Prostate gland (tissue), 2 donors: ENCODE measurements around the gene KDM4B.
"Not testable (repeated sequence)": the region's sequence is repeated elsewhere in the genome, so short reads cannot be mapped to it uniquely, and the experiment has no call there.

Source experiments
- POLR2AphosphoS5 ChIP-seq: sonication (generic); formaldehyde crosslinking; IDR thresholded peaks from one replicate; pipeline ENCODE4 v1.6.1; 2017; ENCODE audit warnings: antibody characterized with exemption
- TF ChIP-seq, protein P1 (sequence below), 4 experiments: fragments of 200-600 bp in 2 of 4; fragments of 450-650 bp in 2 of 4; sonication (generic) in 2 of 4; IDR thresholded peaks; 1 replicate in 3 of 4; 2 replicates in 1 of 4; pipeline ENCODE4 v1.5.1; 2016 to 2019; ENCODE audit warnings: antibody characterized with exemption in 4 of 4, mild to moderate bottlenecking in 2 of 4, moderate library complexity in 2 of 4

GRCh38 chr19:5164845-5165696 lies 196.2 kb downstream of the KDM4B start:
- TF ChIP-seq, protein P1, sequence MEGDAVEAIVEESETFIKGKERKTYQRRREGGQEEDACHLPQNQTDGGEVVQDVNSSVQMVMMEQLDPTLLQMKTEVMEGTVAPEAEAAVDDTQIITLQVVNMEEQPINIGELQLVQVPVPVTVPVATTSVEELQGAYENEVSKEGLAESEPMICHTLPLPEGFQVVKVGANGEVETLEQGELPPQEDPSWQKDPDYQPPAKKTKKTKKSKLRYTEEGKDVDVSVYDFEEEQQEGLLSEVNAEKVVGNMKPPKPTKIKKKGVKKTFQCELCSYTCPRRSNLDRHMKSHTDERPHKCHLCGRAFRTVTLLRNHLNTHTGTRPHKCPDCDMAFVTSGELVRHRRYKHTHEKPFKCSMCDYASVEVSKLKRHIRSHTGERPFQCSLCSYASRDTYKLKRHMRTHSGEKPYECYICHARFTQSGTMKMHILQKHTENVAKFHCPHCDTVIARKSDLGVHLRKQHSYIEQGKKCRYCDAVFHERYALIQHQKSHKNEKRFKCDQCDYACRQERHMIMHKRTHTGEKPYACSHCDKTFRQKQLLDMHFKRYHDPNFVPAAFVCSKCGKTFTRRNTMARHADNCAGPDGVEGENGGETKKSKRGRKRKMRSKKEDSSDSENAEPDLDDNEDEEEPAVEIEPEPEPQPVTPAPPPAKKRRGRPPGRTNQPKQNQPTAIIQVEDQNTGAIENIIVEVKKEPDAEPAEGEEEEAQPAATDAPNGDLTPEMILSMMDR (IDR thresholded peaks at IDR 0.05), result not testable (repeated sequence)
- not testable (repeated sequence) for TF ChIP-seq POLR2AphosphoS5
